H9 (cell line): Measurements from ENCODE around the gene ACKR1. TPM values are rescaled to one million over a fixed set of nuclear protein-coding genes. Genes with fewer than 3 reads are reported as not detected.

Source experiments
- DNase-seq: peaks from one replicate; pipeline ENCODE4 v3.0.0-alpha.2; 2017
- H2AFZ ChIP-seq: one replicate; pipeline ENCODE4 v1.6.1; 2013; ENCODE audit warnings: mild to moderate bottlenecking, low read length, control low read depth, moderate library complexity
- H2AK5ac ChIP-seq: 2 replicates; pipeline ENCODE4 v1.6.1; 2013; ENCODE audit warnings: low read length, control low read depth, mixed read lengths; ENCODE audit not compliant: insufficient read length
- H2BK120ac ChIP-seq: one replicate; pipeline ENCODE4 v1.6.1; 2013; ENCODE audit warnings: low read depth, mild to moderate bottlenecking, low read length, control low read depth, inconsistent platforms; ENCODE audit not compliant: poor library complexity, severe bottlenecking
- H2BK12ac ChIP-seq: 2 replicates; pipeline ENCODE4 v1.6.1; 2013; ENCODE audit warnings: low read length, control low read depth, mixed read lengths, low read depth; ENCODE audit not compliant: insufficient read length
- H2BK15ac ChIP-seq: 2 replicates; pipeline ENCODE4 v1.6.1; 2013; ENCODE audit warnings: low read depth, low read length, control low read depth
- H2BK20ac ChIP-seq: one replicate; pipeline ENCODE4 v1.6.1; 2013; ENCODE audit warnings: low read depth, mild to moderate bottlenecking, low read length, control low read depth, inconsistent platforms; ENCODE audit not compliant: poor library complexity, severe bottlenecking
- H2BK5ac ChIP-seq: 2 replicates; pipeline ENCODE4 v1.6.1; 2013; ENCODE audit warnings: low read length, control low read depth, mixed read lengths; ENCODE audit not compliant: insufficient read length
- H3K14ac ChIP-seq: 2 replicates; pipeline ENCODE4 v1.6.1; 2013; ENCODE audit warnings: low read length, control low read depth; ENCODE audit not compliant: insufficient read depth
- H3K18ac ChIP-seq: 2 replicates; pipeline ENCODE4 v1.6.1; 2013; ENCODE audit warnings: low read depth, mild to moderate bottlenecking, mixed read lengths, low read length, control low read depth; ENCODE audit not compliant: insufficient read length
- H3K23ac ChIP-seq: 2 replicates; pipeline ENCODE4 v1.6.1; 2013; ENCODE audit warnings: low read length, control low read depth, mixed read lengths, low read depth; ENCODE audit not compliant: insufficient read length
- H3K23me2 ChIP-seq: 2 replicates; pipeline ENCODE4 v1.6.1; 2013; ENCODE audit warnings: low read depth, mild to moderate bottlenecking, mixed read lengths, low read length, control low read depth; ENCODE audit not compliant: insufficient read length, poor library complexity, severe bottlenecking
- H3K27ac ChIP-seq: 2 replicates; pipeline ENCODE4 v1.5.1; 2013; ENCODE audit warnings: low read length, control low read depth, mixed read lengths, low read depth; ENCODE audit not compliant: insufficient read length
- H3K27me3 ChIP-seq: 2 replicates; pipeline ENCODE4 v1.6.1; 2013; ENCODE audit warnings: low read length, control low read depth, inconsistent platforms; ENCODE audit not compliant: insufficient read depth
- H3K4ac ChIP-seq: 2 replicates; pipeline ENCODE4 v1.6.1; 2013; ENCODE audit warnings: low read depth, mild to moderate bottlenecking, control low read depth, inconsistent platforms, low read length, moderate library complexity
- H3K4me1 ChIP-seq: 2 replicates; pipeline ENCODE4 v1.6.1; 2013; ENCODE audit warnings: low read length, control low read depth, inconsistent platforms; ENCODE audit not compliant: insufficient read depth
- H3K4me2 ChIP-seq: 2 replicates; pipeline ENCODE4 v1.6.1; 2013; ENCODE audit warnings: low read length, control low read depth, mixed read lengths; ENCODE audit not compliant: insufficient read length, insufficient read depth
- H3K56ac ChIP-seq: 2 replicates; pipeline ENCODE4 v1.6.1; 2013; ENCODE audit warnings: low read depth, mild to moderate bottlenecking, mixed read lengths, low read length, control low read depth; ENCODE audit not compliant: insufficient read length
- H3K79me1 ChIP-seq: 2 replicates; pipeline ENCODE4 v1.6.1; 2013; ENCODE audit warnings: low read depth, mild to moderate bottlenecking, moderate library complexity, low read length, control low read depth, inconsistent platforms; ENCODE audit not compliant: insufficient read depth, poor library complexity, severe bottlenecking
- H3K79me2 ChIP-seq: 2 replicates; pipeline ENCODE4 v1.6.1; 2013; ENCODE audit warnings: low read length, control low read depth, inconsistent platforms; ENCODE audit not compliant: insufficient read depth
- H3K9ac ChIP-seq: 2 replicates; pipeline ENCODE4 v1.6.1; 2013; ENCODE audit warnings: low read length, control low read depth, mixed read lengths; ENCODE audit not compliant: insufficient read length; ENCODE audit errors: extremely low read depth
- H3K9me3 ChIP-seq: one replicate; pipeline ENCODE4 v1.6.1; 2013; ENCODE audit warnings: low read depth, low read length, inconsistent platforms; ENCODE audit not compliant: control insufficient read depth
- H3T11ph ChIP-seq: one replicate; pipeline ENCODE4 v1.6.1; 2013; ENCODE audit warnings: mild to moderate bottlenecking, low read length, control low read depth, inconsistent platforms
- H4K20me1 ChIP-seq: one replicate; pipeline ENCODE4 v1.6.1; 2013; ENCODE audit not compliant: control insufficient read depth, insufficient read length, insufficient read depth
- H4K5ac ChIP-seq: 2 replicates; pipeline ENCODE4 v1.6.1; 2013; ENCODE audit warnings: low read depth, mild to moderate bottlenecking, mixed read lengths, low read length, control low read depth; ENCODE audit not compliant: insufficient read length
- H4K8ac ChIP-seq: replicated peaks from 2 replicates; pipeline ENCODE4 v1.6.1; 2013; ENCODE audit warnings: low read length, control low read depth, mixed read lengths, low read depth; ENCODE audit not compliant: insufficient read length
- H4K91ac ChIP-seq: 2 replicates; pipeline ENCODE4 v1.6.1; 2013; ENCODE audit warnings: low read depth, mild to moderate bottlenecking, moderate library complexity, mixed read lengths, low read length, control low read depth; ENCODE audit not compliant: insufficient read length
- H3K27ac Mint-ChIP-seq, 3 experiments: 2 replicates in 2 of 3; 3 replicates in 1 of 3; pipeline ENCODE4 v1.8.0; 2020 to 2021; ENCODE audit warnings: mixed read lengths in 3 of 3, mild to moderate bottlenecking in 1 of 3, moderate library complexity in 1 of 3
- H3K27me3 Mint-ChIP-seq: 2 replicates; pipeline ENCODE4 v1.8.0; 2021; ENCODE audit warnings: low read depth, mild to moderate bottlenecking, moderate library complexity, mixed read lengths
- H3K36me3 Mint-ChIP-seq, 3 experiments: 2 replicates in 2 of 3; 3 replicates in 1 of 3; pipeline ENCODE4 v1.8.0; 2020 to 2021; ENCODE audit warnings: low read depth in 3 of 3, mixed read lengths in 3 of 3; ENCODE audit not compliant: insufficient read depth in 1 of 3
- H3K4me1 Mint-ChIP-seq, 2 experiments: 2 replicates each; pipeline ENCODE4 v1.8.0; 2020; ENCODE audit warnings: mixed read lengths in 2 of 2
- H3K4me3 Mint-ChIP-seq, 2 experiments: 2 replicates in 1 of 2; 3 replicates in 1 of 2; pipeline ENCODE4 v1.8.0; 2020 to 2021; ENCODE audit warnings: mild to moderate bottlenecking in 2 of 2, mixed read lengths in 2 of 2, moderate library complexity in 1 of 2
- H3K9me3 Mint-ChIP-seq, 2 experiments: 2 replicates in 1 of 2; 3 replicates in 1 of 2; pipeline ENCODE4 v1.8.0; 2020; ENCODE audit warnings: mild to moderate bottlenecking in 2 of 2, mixed read lengths in 2 of 2, moderate library complexity in 1 of 2
- CTCF ChIP-seq: fragments of 200-600 bp; sonication (generic); conservative IDR thresholded peaks from 3 replicates; pipeline ENCODE4 v1.8.0; 2021; ENCODE audit warnings: antibody characterized with exemption, mild to moderate bottlenecking
- WGBS: extraction: QIAGEN DNeasy Blood & Tissue Kit; methylation state at CpG from one replicate; pipeline ENCODE4 v1.1.7; 2013; ENCODE audit warnings: missing lambda C conversion rate, low lambda C conversion rate, mixed read lengths; ENCODE audit not compliant: insufficient read length; ENCODE audit errors: extremely low coverage; 5-methylcytosine and 5-hydroxymethylcytosine counted together
- total RNA-seq: library from RNA; stranded (reverse); gene quantifications from 2 replicates; pipeline ENCODE4 v1.2.1, GENCODE V29; 2021

The ACKR1 gene
- total RNA-seq, 1 experiment from 2014 or later = 0.26 TPM

DNA sequence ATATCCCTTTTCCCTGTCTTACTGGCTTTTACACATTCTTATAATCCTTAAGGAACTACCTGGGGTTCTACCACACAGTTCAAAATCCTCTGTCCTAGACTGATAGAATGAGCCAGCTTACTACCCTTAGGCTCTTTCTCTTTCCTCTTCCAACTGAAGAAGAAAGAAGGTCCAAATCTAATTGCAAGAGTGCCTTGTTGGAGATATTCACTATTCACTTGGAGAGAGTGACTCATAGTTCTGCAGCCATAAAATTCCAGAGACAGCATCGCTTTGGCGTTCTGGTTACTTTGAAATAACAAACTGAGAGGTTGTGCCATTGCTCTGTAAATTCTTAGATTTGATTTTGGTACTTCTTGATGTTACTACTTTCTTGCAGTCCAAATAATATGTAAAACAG lies 29.1 kb upstream of the ACKR1 start:
- Histone ChIP-seq H3K18ac (no peak overlapping the region), H3K23ac (no peak overlapping the region), H3K27ac (no peak overlapping the region), H3K79me2 (no peaks in the 10 kb centered on the region), H2BK20ac (no peak overlapping the region), H3K79me1 (no peaks in the 10 kb centered on the region), H2AFZ (no peak overlapping the region), H2BK120ac (no peak overlapping the region), H3K9ac (no peak overlapping the region), H3K27me3 (no peaks in the 10 kb centered on the region), H4K5ac (no peak overlapping the region), H3K23me2 (peaks cover 9% of the 10 kb centered on the region), H3T11ph (no peak overlapping the region), H2AK5ac (no peak overlapping the region), H4K91ac (no peak overlapping the region), H3K14ac (no peak overlapping the region), H4K20me1 (no peaks in the 10 kb centered on the region), H2BK5ac (no peak overlapping the region), H3K56ac (no peak overlapping the region), H2BK15ac (no peak overlapping the region), H4K8ac (no peak overlapping the region), H3K9me3 (no peaks in the 10 kb centered on the region), H3K4me1 (no peaks in the 10 kb centered on the region), H3K4me2 (no peak overlapping the region), H2BK12ac (no peak overlapping the region), H3K4ac (no peak overlapping the region)
- Mint-ChIP-seq H3K4me1 (peaks cover 12 to 18% of the 10 kb centered on the region in 2 experiments), H3K27me3 (peaks cover 24% of the 10 kb centered on the region), H3K9me3 (no peaks in the 10 kb centered on the region), H3K27ac (no peak overlapping the region), H3K36me3 (no peaks in the 10 kb centered on the region), H3K4me3 (no peak overlapping the region)
- no peak for TF ChIP-seq CTCF
- no CpG with 5 or more reads among the region's 2 CpGs for WGBS
- no peak for DNase-seq
